GM21825 (cell line): ENCODE data around the gene CLEC4F.

Experiments used
- ATAC-seq: cut with Tn5 transposase; IDR thresholded peaks from one replicate; pipeline ENCODE4 v1.9.1; 2021; ENCODE audit warnings: mild to moderate bottlenecking, moderate library complexity; ENCODE audit not compliant: unreplicated experiment

The CLEC4F gene

GRCh38 chr2:70820499-70820898 is at the start of gene CLEC4F:
CLEC4F (minus strand) TSS chr2:70820599; CDS start chr2:70820523, 76 bp downstream.
- ATAC-seq: no peak

GRCh38 chr2:70868970-70869369 is 48.6 kb upstream of the CLEC4F start:
- no peak for ATAC-seq

- ATAC-seq: no peak
These were observed 41.6 kb upstream of the CLEC4F start for GRCh38 chr2:70861777-70862625.

GRCh38 chr2:70855667-70856066 is 35.3 kb upstream of the CLEC4F start:
- no peak for ATAC-seq

- ATAC-seq: no peak
These were observed 34.0 kb upstream of the CLEC4F start for GRCh38 chr2:70854411-70854810.

GRCh38 chr2:70852824-70853223 is 32.4 kb upstream of the CLEC4F start:
- no peak for ATAC-seq

- peak; percentile 77 for ATAC-seq
These were observed 31.3 kb upstream of the CLEC4F start for GRCh38 chr2:70851704-70852103.

- ATAC-seq: no peak
These were observed 30.5 kb upstream of the CLEC4F start for GRCh38 chr2:70850925-70851324.

- no peak for ATAC-seq
These were observed 22.0 kb upstream of the CLEC4F start for GRCh38 chr2:70842401-70842800.

GRCh38 chr2:70837980-70838925 is 17.9 kb upstream of the CLEC4F start:
- ATAC-seq: no peak

GRCh38 chr2:70835643-70836042 is 15.2 kb upstream of the CLEC4F start, which contains the start of gene CD207:
CD207 (minus strand) TSS chr2:70835816; CDS start chr2:70835776, 40 bp downstream.
- ATAC-seq: no peak

- ATAC-seq: no peak
These were observed 14.5 kb upstream of the CLEC4F start for GRCh38 chr2:70834881-70835280.

- no peak for ATAC-seq
These were observed 13.7 kb upstream of the CLEC4F start for GRCh38 chr2:70834106-70834505.

- no peak for ATAC-seq
These were observed 12.8 kb upstream of the CLEC4F start for GRCh38 chr2:70833246-70833645.

GRCh38 chr2:70832386-70832785 is 12.0 kb upstream of the CLEC4F start:
- ATAC-seq: no peak

GRCh38 chr2:70831861-70832260 is 11.5 kb upstream of the CLEC4F start:
- no peak for ATAC-seq

GRCh38 chr2:70830366-70830765 is 10.0 kb upstream of the CLEC4F start:
- ATAC-seq: no peak

GRCh38 chr2:70829916-70830315 is 9.5 kb upstream of the CLEC4F start:
- no peak for ATAC-seq

- ATAC-seq: no peak
These were observed 8.8 kb upstream of the CLEC4F start for GRCh38 chr2:70828914-70829824.

- no peak for ATAC-seq
These were observed 7.7 kb upstream of the CLEC4F start for GRCh38 chr2:70828115-70828514.

GRCh38 chr2:70827388-70827787 is 7.0 kb upstream of the CLEC4F start:
- ATAC-seq: no peak
